ENCODE measurements around the gene CRADD. TPM values are rescaled to one million over a fixed set of nuclear protein-coding genes. Genes with fewer than 3 reads are reported as not detected.

The CRADD gene
- total and polyA plus RNA-seq, 10 of the 15 experiments (the other 5 are each of a cell fraction or from before 2014, with no cell fraction given) = 7.6 to 15.5 (median 11.7) TPM

GRCh38 chr12:93883436-93884154, 206.4 kb downstream of the CRADD start:
- Histone ChIP-seq H3K79me2 (ENCODE audit: control insufficient read depth, insufficient read depth, low read length) (no peaks in the 10 kb centered on the region), H4K20me1 (ENCODE audit: control insufficient read depth, insufficient read depth) (no peaks in the 10 kb centered on the region), H3K9me3 (replicated peaks; ENCODE audit: control insufficient read depth, insufficient read depth, low read length) (no peaks in the 10 kb centered on the region), H3K27me3 (replicated peaks in 1 of 2; ENCODE audit: control insufficient read depth in 2 of 2, insufficient read depth in 2 of 2, low read length in 1 of 2) (no peaks in the 10 kb centered on the region), H3K4me2 (ENCODE audit: control insufficient read depth, insufficient read depth) (no peak overlapping the region), H3K4me3 (no peak overlapping the region), H3K9ac (ENCODE audit: control insufficient read depth, insufficient read depth, low read length) (no peak overlapping the region), H3K4me1 (ENCODE audit: control insufficient read depth, insufficient read depth, low read length) (no peaks in the 10 kb centered on the region), H3K36me3 (ENCODE audit: control insufficient read depth in 2 of 2, insufficient read depth in 2 of 2, low read length in 1 of 2) (no peaks in the 10 kb centered on the region), H2AFZ (ENCODE audit: control insufficient read depth, low read depth, low read length) (no peak overlapping the region), H3K27ac (ENCODE audit: control insufficient read depth, insufficient read depth) (no peak overlapping the region)
- ATAC-seq = no peak
- no peak for FAIRE-seq
- RAD21 ChIA-PET (ENCODE audit: unreplicated experiment) = no interaction called here
- no peak for DNase-seq (ENCODE audit: low read depth, low spot score)
- POLR2A ChIA-PET = no interaction called here
- no peak for TF ChIP-seq E2F4 (IDR thresholded peaks at IDR 0.05; ENCODE audit: low read depth, low read length)
- TF ChIP-seq IKZF1 (conservative IDR thresholded peaks at IDR 0.05) = no peak
- no peak for TF ChIP-seq MTA3 (IDR thresholded peaks at IDR 0.05; ENCODE audit: borderline replicate concordance, low read length)
- TF ChIP-seq JUND (IDR thresholded peaks at IDR 0.05; ENCODE audit: low read depth, low read length) = no peak
- no peak for TF ChIP-seq EED (IDR thresholded peaks at IDR 0.05; ENCODE audit: low read depth)
- TF ChIP-seq, protein P1, sequence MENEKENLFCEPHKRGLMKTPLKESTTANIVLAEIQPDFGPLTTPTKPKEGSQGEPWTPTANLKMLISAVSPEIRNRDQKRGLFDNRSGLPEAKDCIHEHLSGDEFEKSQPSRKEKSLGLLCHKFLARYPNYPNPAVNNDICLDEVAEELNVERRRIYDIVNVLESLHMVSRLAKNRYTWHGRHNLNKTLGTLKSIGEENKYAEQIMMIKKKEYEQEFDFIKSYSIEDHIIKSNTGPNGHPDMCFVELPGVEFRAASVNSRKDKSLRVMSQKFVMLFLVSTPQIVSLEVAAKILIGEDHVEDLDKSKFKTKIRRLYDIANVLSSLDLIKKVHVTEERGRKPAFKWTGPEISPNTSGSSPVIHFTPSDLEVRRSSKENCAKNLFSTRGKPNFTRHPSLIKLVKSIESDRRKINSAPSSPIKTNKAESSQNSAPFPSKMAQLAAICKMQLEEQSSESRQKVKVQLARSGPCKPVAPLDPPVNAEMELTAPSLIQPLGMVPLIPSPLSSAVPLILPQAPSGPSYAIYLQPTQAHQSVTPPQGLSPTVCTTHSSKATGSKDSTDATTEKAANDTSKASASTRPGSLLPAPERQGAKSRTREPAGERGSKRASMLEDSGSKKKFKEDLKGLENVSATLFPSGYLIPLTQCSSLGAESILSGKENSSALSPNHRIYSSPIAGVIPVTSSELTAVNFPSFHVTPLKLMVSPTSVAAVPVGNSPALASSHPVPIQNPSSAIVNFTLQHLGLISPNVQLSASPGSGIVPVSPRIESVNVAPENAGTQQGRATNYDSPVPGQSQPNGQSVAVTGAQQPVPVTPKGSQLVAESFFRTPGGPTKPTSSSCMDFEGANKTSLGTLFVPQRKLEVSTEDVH (IDR thresholded peaks at IDR 0.05; ENCODE audit: low read depth, partially characterized antibody) = no peak
- no peak for TF ChIP-seq CBX5 (IDR thresholded peaks at IDR 0.05; ENCODE audit: low read depth)
- TF ChIP-seq BRCA1 (IDR thresholded peaks at IDR 0.05; ENCODE audit: low read depth, low read length) = no peak
- no peak for TF ChIP-seq HDAC6 (IDR thresholded peaks at IDR 0.05; ENCODE audit: unreplicated experiment)
- TF ChIP-seq TARDBP (IDR thresholded peaks at IDR 0.05; ENCODE audit: borderline replicate concordance) = no peak
- TF ChIP-seq RBBP5 (conservative IDR thresholded peaks at IDR 0.05) = no peak
- TF ChIP-seq USF1 (IDR thresholded peaks at IDR 0.05; ENCODE audit: borderline replicate concordance, extremely low read length, insufficient read depth, low read depth, low read length) = no peak
- no peak for TF ChIP-seq JUNB (IDR thresholded peaks at IDR 0.05)
- TF ChIP-seq SMC3 (IDR thresholded peaks at IDR 0.05; ENCODE audit: borderline replicate concordance, low read length) = no peak
- TF ChIP-seq TCF7 (IDR thresholded peaks at IDR 0.05; ENCODE audit: borderline replicate concordance) = no peak
- TF ChIP-seq SPI1 (IDR thresholded peaks at IDR 0.05; ENCODE audit: borderline replicate concordance, insufficient read depth, low read depth, low read length) = no peak
- TF ChIP-seq GATAD2B (conservative IDR thresholded peaks at IDR 0.05; ENCODE audit: low read depth) = no peak
- intact Hi-C loops (cut with micrococcal nuclease; ENCODE audit: unreplicated experiment) (no loop called here), in situ Hi-C loops (cut with MboI) (no loop called here)
- CTCF ChIA-PET = no interaction called here
- no TSS peak for BruUV-seq (replicated peaks)
- WGBS (ENCODE audit: insufficient coverage, insufficient replicate concordance, low lambda C conversion rate, missing lambda C conversion rate) = 7% methylated on average over 2 of the region's 2 CpGs
- SMC1A ChIA-PET (ENCODE audit: uncharacterized antibody, unreplicated experiment) = no interaction called here

Measured in GM12878 (cell line).